CD4-positive, CD25-positive, alpha-beta regulatory T cell (primary cell): ENCODE data around the gene KLF13. TPM values are rescaled to one million over a fixed set of nuclear protein-coding genes. Genes with fewer than 3 reads are reported as not detected.

Experiments
- ATAC-seq, 2 donors: fragments of 150-1000 bp; cut with Tn5 transposase; one replicate each; pipeline ENCODE4 v1.10.0; 2021; ENCODE audit warnings: low read depth in 2 of 2, moderate number of reproducible peaks in 2 of 2, moderate library complexity in 1 of 2
- DNase-seq, 3 donors: peaks; one replicate each; pipeline versions ENCODE4 v3.0.0 to v3.0.0-alpha.2; 2012 to 2022; ENCODE audit warnings: mixed read lengths in 1 of 3
- H3K27ac ChIP-seq: one replicate; pipeline ENCODE4 v1.7.0; 2013; ENCODE audit warnings: mild to moderate bottlenecking, low read length; ENCODE audit not compliant: insufficient read depth, poor library complexity, severe bottlenecking
- H3K27me3 ChIP-seq: one replicate; pipeline ENCODE4 v1.7.0; 2013; ENCODE audit warnings: low read length; ENCODE audit not compliant: control insufficient read depth, insufficient read depth
- H3K36me3 ChIP-seq: one replicate; pipeline ENCODE4 v1.7.0; 2013; ENCODE audit warnings: mild to moderate bottlenecking, low read length, moderate library complexity; ENCODE audit not compliant: control insufficient read depth, insufficient read depth
- H3K4me1 ChIP-seq: 2 replicates; pipeline ENCODE4 v1.7.0; 2013; ENCODE audit warnings: mild to moderate bottlenecking, low read length; ENCODE audit not compliant: insufficient read depth, control insufficient read depth, poor library complexity, severe bottlenecking
- H3K4me3 ChIP-seq: one replicate; pipeline ENCODE4 v1.7.0; 2013; ENCODE audit warnings: low read depth, mild to moderate bottlenecking, low read length, moderate library complexity
- H3K9me3 ChIP-seq, 2 experiments: 1 replicate in 1 of 2; 2 replicates in 1 of 2; pipeline ENCODE4 v1.7.0; 2013; ENCODE audit warnings: low read length in 2 of 2, mild to moderate bottlenecking in 1 of 2, moderate library complexity in 1 of 2; ENCODE audit not compliant: control insufficient read depth in 2 of 2
- H3K27ac Mint-ChIP-seq, 3 donors: one replicate each; pipeline ENCODE4 v1.8.0; 2020 to 2022; ENCODE audit warnings: mild to moderate bottlenecking in 3 of 3, mixed read lengths in 3 of 3, moderate library complexity in 2 of 3
- H3K27me3 Mint-ChIP-seq: one replicate; pipeline ENCODE4 v1.8.0; 2022; ENCODE audit warnings: mild to moderate bottlenecking, mixed read lengths
- H3K36me3 Mint-ChIP-seq: one replicate; pipeline ENCODE4 v1.8.0; 2020; ENCODE audit warnings: mixed read lengths
- H3K4me1 Mint-ChIP-seq, 4 donors: one replicate each; pipeline ENCODE4 v1.8.0; 2020 to 2022; ENCODE audit warnings: mixed read lengths in 4 of 4, mild to moderate bottlenecking in 1 of 4
- H3K4me3 Mint-ChIP-seq, 4 donors: one replicate each; pipeline ENCODE4 v1.8.0; 2020 to 2022; ENCODE audit warnings: mild to moderate bottlenecking in 4 of 4, mixed read lengths in 4 of 4, moderate library complexity in 3 of 4
- H3K9me3 Mint-ChIP-seq, 7 donors: one replicate each; pipeline ENCODE4 v1.8.0; 2020 to 2022; ENCODE audit warnings: mixed read lengths in 7 of 7, mild to moderate bottlenecking in 3 of 7, moderate library complexity in 2 of 7
- polyA plus RNA-seq, 4 donors: library from polyadenylated mRNA; unstranded; fragments of 300-500 nt; fragmentation: Illumina TruSeq; gene quantifications; one replicate each; pipeline ENCODE4 v1.2.3, GENCODE V29; 2021
- total RNA-seq: library from RNA; stranded (reverse); gene quantifications from one replicate; pipeline ENCODE4 v1.2.3, GENCODE V29; 2022

The KLF13 gene
- total and polyA plus RNA-seq, 5 donors from 2014 or later = 36.3 to 227 (median 50.4) TPM

- H3K4me3 Mint-ChIP-seq = no peak overlapping the region
- Histone ChIP-seq H3K27ac (no peak overlapping the region), H3K27me3 (no peaks in the 10 kb centered on the region), H3K4me1 (peaks cover 11% of the 10 kb centered on the region), H3K9me3 (peaks cover 5 to 8% of the 10 kb centered on the region in 2 experiments), H3K4me3 (no peak overlapping the region), H3K36me3 (no peaks in the 10 kb centered on the region)
- DNase-seq = no peak
- no peaks in the 10 kb centered on the region for H3K36me3 Mint-ChIP-seq
- no peak overlapping the region for H3K27ac Mint-ChIP-seq
- peaks cover 4% of the 10 kb centered on the region for H3K27me3 Mint-ChIP-seq
- H3K9me3 Mint-ChIP-seq = peaks cover 0 to 2% (median 0%) of the 10 kb centered on the region in 7 donors
- no peak for ATAC-seq
- H3K4me1 Mint-ChIP-seq = peaks cover 0 to 31% (median 13%) of the 10 kb centered on the region in 4 donors
These were observed 12.3 kb upstream of the KLF13 start for GRCh38 chr15:31314380-31314779.

- no peaks in the 10 kb centered on the region for H3K27me3 ChIP-seq
- H3K4me3 ChIP-seq = no peak overlapping the region
- H3K9me3 Mint-ChIP-seq = peaks cover 0 to 2% (median 0%) of the 10 kb centered on the region in 7 donors
- peaks cover 4% of the 10 kb centered on the region for H3K27me3 Mint-ChIP-seq
- DNase-seq (no peak), ATAC-seq (no peak)
- H3K9me3 ChIP-seq = peaks cover 5 to 8% of the 10 kb centered on the region in 2 experiments
- H3K27ac ChIP-seq = no peak overlapping the region
- H3K27ac Mint-ChIP-seq = peak overlapping the region in 2 of 3 donors; percentile 11 to 79
- no peaks in the 10 kb centered on the region for H3K36me3 Mint-ChIP-seq
- no peak overlapping the region for H3K4me3 Mint-ChIP-seq
- peaks cover 0 to 28% (median 13%) of the 10 kb centered on the region in 4 donors for H3K4me1 Mint-ChIP-seq
- peaks cover 11% of the 10 kb centered on the region for H3K4me1 ChIP-seq
- H3K36me3 ChIP-seq = no peaks in the 10 kb centered on the region
These were observed 10.4 kb upstream of the KLF13 start for GRCh38 chr15:31316135-31316795.

DNA sequence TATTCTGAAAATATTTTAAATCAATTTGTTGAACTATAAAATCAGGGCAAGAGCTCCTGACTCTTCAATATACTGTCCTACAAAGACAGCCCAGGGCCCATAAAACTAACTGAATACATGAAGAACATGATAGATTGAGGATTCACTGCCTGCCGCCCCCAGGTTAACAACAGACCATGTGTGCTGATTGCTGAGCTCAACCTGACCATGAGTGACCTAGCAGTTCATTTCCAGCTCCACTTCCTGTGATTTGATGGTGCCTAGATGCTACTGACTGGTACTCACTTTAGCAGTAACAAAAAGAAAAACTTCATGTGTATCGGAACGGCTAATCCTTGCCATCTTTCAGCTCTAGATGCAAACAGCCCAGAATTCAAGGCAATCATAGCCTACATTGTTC, 9.6 kb upstream of the KLF13 start:
- H3K4me1 Mint-ChIP-seq = peaks cover 0 to 28% (median 13%) of the 10 kb centered on the region in 4 donors

GRCh38 chr15:31317421-31318327, 9.0 kb upstream of the KLF13 start:
- Histone ChIP-seq H3K9me3 (peaks cover 5 to 8% of the 10 kb centered on the region in 2 experiments), H3K27ac (no peak overlapping the region), H3K36me3 (no peaks in the 10 kb centered on the region), H3K4me1 (peaks cover 11% of the 10 kb centered on the region), H3K4me3 (no peak overlapping the region), H3K27me3 (no peaks in the 10 kb centered on the region)
- Mint-ChIP-seq H3K36me3 (no peaks in the 10 kb centered on the region), H3K27me3 (peaks cover 4% of the 10 kb centered on the region), H3K27ac (peak overlapping the region in 2 of 3 donors; percentile 11 to 79), H3K9me3 (peaks cover 0 to 2% (median 0%) of the 10 kb centered on the region in 7 donors), H3K4me3 (no peak overlapping the region), H3K4me1 (peaks cover 0 to 28% (median 14%) of the 10 kb centered on the region in 4 donors)
- ATAC-seq (no peak), DNase-seq (no peak)

More for the DNA sequence above, 9.6 kb upstream of the KLF13 start:
- Mint-ChIP-seq H3K36me3 (no peaks in the 10 kb centered on the region), H3K9me3 (peaks cover 0 to 2% (median 0%) of the 10 kb centered on the region in 7 donors), H3K27ac (peak overlapping the region; percentile 20 to 79 (median 24)), H3K4me3 (no peak overlapping the region), H3K27me3 (peaks cover 4% of the 10 kb centered on the region)
- no peaks in the 10 kb centered on the region for H3K27me3 ChIP-seq
- H3K4me3 ChIP-seq = no peak overlapping the region
- no peak for ATAC-seq
- DNase-seq = no peak
- peaks cover 5 to 8% of the 10 kb centered on the region in 2 experiments for H3K9me3 ChIP-seq
- H3K27ac ChIP-seq = no peak overlapping the region
- no peaks in the 10 kb centered on the region for H3K36me3 ChIP-seq
- H3K4me1 ChIP-seq = peaks cover 11% of the 10 kb centered on the region

- no peaks in the 10 kb centered on the region for H3K27me3 Mint-ChIP-seq
- Histone ChIP-seq H3K27me3 (no peaks in the 10 kb centered on the region), H3K27ac (no peak overlapping the region), H3K36me3 (no peaks in the 10 kb centered on the region), H3K4me1 (peaks cover 11% of the 10 kb centered on the region), H3K4me3 (no peak overlapping the region), H3K9me3 (peaks cover under 1 to 4% of the 10 kb centered on the region in 2 experiments)
- peak overlapping the region in 1 of 3 donors; percentile 5 for H3K27ac Mint-ChIP-seq
- no peaks in the 10 kb centered on the region for H3K9me3 Mint-ChIP-seq
- H3K36me3 Mint-ChIP-seq = no peaks in the 10 kb centered on the region
- no peak for ATAC-seq
- peaks cover 0 to 28% (median 17%) of the 10 kb centered on the region in 4 donors for H3K4me1 Mint-ChIP-seq
- no peak for DNase-seq
- H3K4me3 Mint-ChIP-seq = no peak overlapping the region
These were observed 8.2 kb upstream of the KLF13 start for GRCh38 chr15:31318429-31318828.

- Mint-ChIP-seq H3K4me3 (no peak overlapping the region), H3K36me3 (no peaks in the 10 kb centered on the region), H3K27me3 (no peaks in the 10 kb centered on the region), H3K9me3 (no peaks in the 10 kb centered on the region), H3K27ac (peak overlapping the region in 2 of 3 donors; percentile 1 to 38), H3K4me1 (peaks cover 6 to 41% (median 24%) of the 10 kb centered on the region in 4 donors)
- no peaks in the 10 kb centered on the region for H3K27me3 ChIP-seq
- no peak overlapping the region for H3K4me3 ChIP-seq
- H3K4me1 ChIP-seq = peaks cover 15% of the 10 kb centered on the region
- no peaks in the 10 kb centered on the region for H3K9me3 ChIP-seq
- ATAC-seq (no peak), DNase-seq (no peak)
- H3K36me3 ChIP-seq = no peaks in the 10 kb centered on the region
- H3K27ac ChIP-seq = no peak overlapping the region
These were observed 6.6 kb upstream of the KLF13 start for GRCh38 chr15:31320022-31320421.

DNA sequence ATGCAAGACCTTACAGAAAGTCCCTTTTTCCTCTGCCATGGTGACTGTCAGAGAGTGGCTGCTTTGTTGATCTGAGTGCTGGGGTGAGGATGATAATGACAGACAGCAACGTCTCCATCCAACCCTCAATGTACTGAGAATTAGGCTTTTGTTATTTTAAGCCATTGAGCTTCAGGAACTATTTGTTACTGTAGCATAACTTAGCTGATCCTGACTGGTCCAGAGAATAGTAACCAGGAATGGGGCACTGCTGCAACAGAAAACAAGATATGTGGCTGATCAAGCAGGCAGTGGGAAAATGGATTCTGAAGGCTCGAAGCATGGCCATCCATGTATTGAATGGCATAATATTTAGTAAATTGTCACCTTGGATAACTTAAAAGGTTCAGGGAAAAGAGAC, 5.2 kb upstream of the KLF13 start:
- H3K27me3 ChIP-seq = no peaks in the 10 kb centered on the region
- peaks cover 20% of the 10 kb centered on the region for H3K4me1 ChIP-seq
- H3K27ac Mint-ChIP-seq = peak overlapping the region in 1 of 3 donors; percentile 32
- H3K9me3 Mint-ChIP-seq = no peaks in the 10 kb centered on the region
- ATAC-seq (no peak), DNase-seq (no peak)
- H3K9me3 ChIP-seq = no peaks in the 10 kb centered on the region
- no peaks in the 10 kb centered on the region for H3K27me3 Mint-ChIP-seq
- H3K36me3 Mint-ChIP-seq = no peaks in the 10 kb centered on the region
- no peak overlapping the region for H3K4me3 ChIP-seq
- H3K27ac ChIP-seq = no peak overlapping the region
- H3K4me1 Mint-ChIP-seq = peaks cover 6 to 41% (median 24%) of the 10 kb centered on the region in 4 donors
- no peaks in the 10 kb centered on the region for H3K36me3 ChIP-seq
- H3K4me3 Mint-ChIP-seq = peak overlapping the region in 1 of 4 donors; percentile 58
